ENCODE measurements around the gene CASZ1.

The CASZ1 gene

DNA sequence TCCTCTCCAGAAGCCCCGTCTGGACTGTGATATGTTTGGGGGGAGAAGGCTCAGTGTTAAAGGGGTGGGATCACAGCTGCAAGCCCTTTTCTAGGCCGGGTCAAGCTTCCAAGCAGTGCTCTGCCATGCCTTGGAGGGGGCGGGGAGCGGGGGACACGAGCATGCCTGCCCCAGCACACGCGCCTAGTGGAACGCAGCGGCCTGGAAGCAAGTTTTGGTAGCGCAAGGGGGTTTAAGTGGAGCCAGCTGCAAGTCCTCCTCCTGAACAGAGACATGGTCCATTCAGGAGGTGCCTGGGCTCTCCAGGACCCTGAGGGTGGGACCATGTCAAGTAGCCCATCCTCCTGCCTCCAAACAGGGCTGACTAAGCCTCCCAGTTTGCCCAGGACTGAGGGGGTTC is 112.2 kb downstream of the CASZ1 start:
- no peak for DNase-seq

- no peak for DNase-seq
These were observed 113.8 kb downstream of the CASZ1 start for GRCh38 chr1:10682449-10683309.

- DNase-seq, result no peak
These were observed 114.4 kb downstream of the CASZ1 start for GRCh38 chr1:10682108-10682445.

- no peak for DNase-seq
These were observed 114.9 kb downstream of the CASZ1 start for GRCh38 chr1:10681296-10682107.

DNA sequence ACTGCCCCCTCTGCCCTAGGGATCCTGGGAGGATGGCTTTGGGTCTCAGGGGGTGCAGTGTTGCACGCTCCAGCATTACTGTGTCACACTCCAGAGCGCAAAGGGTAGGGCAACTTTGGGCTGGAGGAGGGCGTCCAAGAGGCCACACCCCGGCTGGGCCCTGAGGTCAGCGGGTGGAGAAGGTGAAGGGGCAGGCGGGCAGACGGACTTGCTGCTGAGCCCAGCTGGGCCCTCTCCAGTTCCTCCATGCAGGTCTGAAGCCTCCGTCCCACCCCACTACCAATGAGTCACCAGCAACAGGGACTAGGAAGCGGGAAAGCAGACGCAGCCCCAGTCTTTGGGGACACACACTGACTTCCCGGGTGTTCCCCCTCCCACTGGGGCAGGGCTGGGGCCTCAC is 116.0 kb downstream of the CASZ1 start:
- DNase-seq, result no peak

DNA sequence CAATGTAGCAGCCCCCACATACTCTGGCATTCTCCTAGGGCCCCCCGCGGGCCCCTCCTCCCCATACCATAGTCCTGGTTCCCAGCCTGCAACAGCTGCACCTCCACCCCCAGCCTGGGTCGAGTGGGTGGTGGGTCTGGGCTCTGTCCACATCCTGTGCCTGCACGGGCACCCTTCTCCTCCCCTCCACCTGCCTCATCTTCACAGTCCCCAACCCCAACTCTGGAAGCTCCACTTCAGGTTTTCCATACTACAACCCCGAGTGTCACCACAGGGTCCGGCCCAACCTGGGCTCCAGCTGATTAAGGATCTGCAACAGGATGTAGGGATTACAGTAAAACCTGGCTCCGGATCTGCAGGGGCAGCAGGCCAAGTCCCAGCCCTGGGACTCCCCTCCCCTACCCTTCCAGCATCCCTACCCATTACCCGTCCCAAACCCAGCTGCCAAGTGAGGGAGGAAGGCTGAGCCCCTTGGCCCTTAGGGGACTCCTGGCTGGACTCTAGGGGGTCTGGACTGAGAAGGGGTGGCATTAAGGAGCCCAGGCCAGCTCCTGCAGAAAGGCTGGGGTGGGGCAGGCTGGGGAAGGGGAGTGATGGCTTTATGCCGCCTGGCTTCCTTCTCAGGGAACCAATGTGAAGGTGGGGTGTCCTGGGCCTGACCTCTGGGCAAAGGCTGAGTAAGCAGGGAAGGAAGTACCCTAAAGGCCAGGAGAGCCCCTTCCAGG is 116.8 kb downstream of the CASZ1 start:
- DNase-seq, result no peak

GRCh38 chr1:10678852-10679251 is 117.6 kb downstream of the CASZ1 start:
- DNase-seq, result no peak

DNA sequence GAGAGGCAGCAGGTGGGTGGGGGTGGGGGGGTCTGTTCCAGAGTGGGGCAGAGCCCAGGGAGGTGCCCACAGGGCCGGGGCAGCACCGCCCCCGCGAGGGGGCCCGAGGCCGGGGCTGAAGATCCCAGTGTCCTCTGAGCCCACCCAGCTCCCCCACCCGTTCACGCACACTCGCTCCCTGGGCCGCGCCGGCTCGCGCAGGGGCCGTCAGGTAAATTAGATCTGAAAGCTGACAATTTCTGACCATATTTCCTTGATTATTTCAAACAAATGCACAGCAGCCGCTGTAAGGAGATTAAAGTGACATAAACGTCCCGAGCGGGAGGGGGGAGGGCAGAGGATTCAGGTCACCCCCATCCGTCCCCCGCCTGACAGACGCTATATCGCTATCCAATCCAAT is 118.0 kb downstream of the CASZ1 start:
- no peak for DNase-seq

DNA sequence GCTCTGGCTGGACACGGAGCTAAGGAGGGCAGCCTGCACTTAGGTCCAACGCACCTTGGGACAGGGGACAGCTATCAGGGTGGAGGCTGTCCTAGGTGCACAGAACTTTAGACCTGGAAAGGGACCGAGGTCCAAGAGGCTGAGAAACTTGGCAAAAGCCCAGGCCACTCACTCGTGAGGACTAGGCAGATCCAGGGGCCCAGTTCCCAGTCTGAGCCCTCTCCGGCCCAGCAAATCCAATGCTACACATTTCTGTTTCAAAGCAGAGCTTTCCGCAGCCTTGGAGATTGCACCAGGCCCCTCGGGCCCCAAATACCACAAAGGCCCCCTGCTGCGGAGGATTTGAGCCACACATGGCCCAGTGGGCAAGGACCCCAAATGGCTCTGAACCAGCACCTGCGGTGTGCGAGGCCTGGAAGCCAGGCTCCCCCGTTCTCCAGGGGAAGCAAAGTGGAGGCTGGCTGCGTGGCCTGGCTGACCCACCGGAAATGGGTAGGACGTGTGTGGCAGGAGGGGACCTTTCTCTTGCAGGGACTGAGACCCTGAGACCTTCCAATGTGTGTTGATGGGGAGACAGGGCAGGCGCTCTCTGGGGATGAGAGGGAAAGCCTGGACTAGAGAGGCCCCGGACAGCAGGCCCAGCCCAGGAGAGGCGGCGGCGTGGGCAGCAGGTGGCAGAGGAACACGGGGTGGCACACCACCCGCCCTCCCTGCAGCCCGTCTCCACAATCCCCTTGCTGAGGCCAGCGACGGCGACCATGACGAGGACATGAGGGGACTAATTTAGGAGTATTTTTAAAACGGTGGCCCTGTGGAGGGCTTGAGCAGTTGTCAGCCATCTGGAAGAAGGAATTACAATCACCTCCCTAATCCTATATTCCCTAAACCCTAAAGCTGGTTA is 118.7 kb downstream of the CASZ1 start:
- no peak for DNase-seq

DNA sequence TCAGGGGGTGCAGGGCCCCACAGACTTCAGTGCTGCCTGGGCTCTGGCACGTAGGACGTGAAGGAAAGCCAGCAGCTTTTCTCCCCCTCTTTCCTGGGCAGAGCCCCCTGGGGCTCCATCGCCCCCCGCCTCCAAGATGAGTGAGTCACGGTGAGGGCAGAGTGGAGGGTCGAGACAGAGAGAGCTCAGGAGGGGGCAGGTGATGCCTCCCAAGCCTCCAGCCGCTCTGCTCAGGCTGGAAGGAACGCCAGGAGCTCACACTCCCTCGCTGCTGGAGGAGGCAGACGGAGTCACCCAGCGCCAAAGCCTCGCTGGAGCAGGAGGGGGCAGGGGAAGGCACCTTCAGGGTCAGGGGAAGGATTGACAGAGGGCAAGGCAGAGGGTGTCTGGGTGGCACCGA is 119.5 kb downstream of the CASZ1 start:
- no peak for DNase-seq

DNA sequence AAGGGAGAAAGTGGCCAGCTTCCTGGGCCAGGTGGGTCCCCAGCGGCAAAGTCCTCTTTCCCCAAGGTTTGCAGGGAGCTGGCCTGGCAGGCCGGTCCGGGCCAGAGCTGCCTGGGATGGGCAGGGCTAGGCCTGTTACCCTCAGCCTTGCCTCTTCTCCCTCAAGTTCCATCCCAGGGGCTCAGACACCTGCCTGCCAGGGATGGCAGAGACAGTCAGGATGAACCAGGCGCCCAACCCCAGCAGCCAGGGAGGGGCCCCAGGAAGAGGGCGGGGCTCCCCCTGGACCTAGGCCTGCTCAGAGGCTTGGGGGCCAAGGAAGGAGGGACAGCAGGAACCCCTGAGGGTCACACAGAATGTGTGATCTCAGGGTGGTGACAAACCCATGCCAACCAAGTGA is 120.6 kb downstream of the CASZ1 start:
- DNase-seq, result no peak

DNA sequence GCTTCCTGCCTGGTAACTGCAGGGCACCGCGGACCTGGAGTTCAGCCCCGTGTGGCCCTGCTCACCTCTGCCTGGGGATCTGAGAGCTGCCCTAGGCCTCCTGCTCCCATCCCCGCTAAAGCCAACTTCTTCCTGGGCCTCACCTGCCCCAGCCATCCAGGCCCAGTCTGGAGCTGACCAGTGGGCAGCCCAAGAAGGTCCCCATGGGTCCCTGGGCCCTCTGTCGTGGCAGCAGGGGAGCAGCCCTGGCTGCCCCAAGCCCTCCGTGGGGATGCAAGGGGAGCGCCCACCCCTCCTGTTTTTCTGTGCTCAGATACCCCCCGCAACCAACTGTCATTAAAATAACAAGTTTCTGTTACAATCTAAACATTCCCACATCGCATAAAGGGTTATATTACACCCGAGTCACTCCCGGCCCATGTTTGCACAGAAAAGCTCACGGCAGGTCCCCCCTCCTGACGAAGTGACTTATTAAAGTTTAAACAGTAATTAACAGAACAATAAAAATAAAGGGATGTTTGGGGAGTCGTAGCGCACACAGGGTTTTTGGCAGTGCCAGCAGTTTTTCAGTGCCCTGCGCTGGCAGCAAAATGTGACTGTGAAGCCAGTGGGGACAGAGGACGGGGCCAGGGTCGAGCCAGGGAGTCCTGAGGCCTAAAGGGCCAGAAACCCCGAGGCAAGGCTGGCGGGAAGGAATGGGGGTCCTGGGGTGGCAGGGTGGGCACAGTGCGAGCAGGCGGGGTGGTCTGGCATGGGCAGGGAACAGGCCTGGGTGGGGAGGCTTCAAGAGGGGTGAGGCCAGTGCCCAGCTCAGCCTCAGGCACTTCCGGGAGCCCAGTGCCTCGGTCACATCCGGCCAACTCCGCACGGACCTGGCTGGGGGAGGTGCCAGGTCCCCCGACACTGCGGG is 121.5 kb downstream of the CASZ1 start:
- no peak for DNase-seq

GRCh38 chr1:10674222-10674621 is 122.2 kb downstream of the CASZ1 start:
- DNase-seq, result no peak

GRCh38 chr1:10673109-10673711 is 123.2 kb downstream of the CASZ1 start:
- DNase-seq, result no peak

DNA sequence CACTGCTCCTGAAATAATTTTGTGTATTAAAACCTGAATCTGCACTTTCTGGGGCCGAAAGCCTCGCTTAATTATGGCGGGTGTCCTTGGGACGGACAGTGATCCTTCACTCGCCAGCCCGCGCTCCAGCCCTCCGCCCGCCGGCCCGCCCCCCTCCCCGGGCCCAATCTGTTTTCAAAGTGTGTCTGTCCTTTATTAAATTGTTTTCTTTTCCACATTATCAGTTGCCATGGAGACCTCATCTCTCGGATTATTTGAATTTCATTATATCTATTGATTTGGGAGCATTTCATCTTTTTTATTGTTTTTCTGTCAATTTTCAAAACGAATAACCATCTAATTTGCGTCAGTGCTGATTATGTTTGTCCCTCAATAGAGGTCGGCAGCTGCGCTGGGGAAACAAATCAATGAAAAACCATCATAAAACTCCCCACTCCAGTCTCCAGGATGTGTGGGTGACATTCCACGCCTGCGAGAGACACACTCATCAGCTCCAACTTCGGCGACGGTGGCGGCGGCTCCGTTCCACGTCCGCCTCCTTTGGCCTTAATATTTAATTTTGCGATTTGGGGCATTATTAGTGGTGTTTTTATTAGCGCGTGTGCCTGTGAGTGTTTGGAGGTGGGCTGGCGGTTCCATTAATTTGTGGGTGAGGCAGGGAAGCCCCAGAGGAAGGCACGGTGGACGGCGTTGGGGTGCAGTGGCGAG is 123.9 kb downstream of the CASZ1 start:
- DNase-seq, result no peak

GRCh38 chr1:10671622-10672342 is 124.7 kb downstream of the CASZ1 start:
- no peak for DNase-seq

GRCh38 chr1:10671090-10671489 is 125.4 kb downstream of the CASZ1 start:
- no peak for DNase-seq

GRCh38 chr1:10670190-10670589 is 126.3 kb downstream of the CASZ1 start:
- no peak for DNase-seq

GRCh38 chr1:10669570-10669969 is 126.9 kb downstream of the CASZ1 start:
- no peak for DNase-seq
